ENCODE data around the gene PLA2G4E.

PLA2G4E gene

GRCh38 chr15:41974041-41974440, 46.8 kb downstream of the PLA2G4E start:
- DNase-seq, result no peak

GRCh38 chr15:41972253-41973242, 48.3 kb downstream of the PLA2G4E start, which contains the start of gene EHD4:
TSS of gene EHD4 (minus strand) at chr15:41972557. CDS start at chr15:41972494, 63 bp downstream.
- peak; percentile 90 for DNase-seq

GRCh38 chr15:41971895-41972252, 49.0 kb downstream of the PLA2G4E start:
- no peak for DNase-seq

- DNase-seq, result peak; percentile 51
These were observed 49.5 kb downstream of the PLA2G4E start for GRCh38 chr15:41971089-41971894.

- DNase-seq, result no peak
These were observed 50.4 kb downstream of the PLA2G4E start for GRCh38 chr15:41970456-41970855.

- peak; percentile 16 for DNase-seq
These were observed 50.9 kb downstream of the PLA2G4E start for GRCh38 chr15:41969851-41970431.

GRCh38 chr15:41968701-41969100, 52.1 kb downstream of the PLA2G4E start:
- no peak for DNase-seq

- DNase-seq, result no peak
These were observed 53.2 kb downstream of the PLA2G4E start for GRCh38 chr15:41967506-41968206.

- DNase-seq, result no peak
These were observed 53.8 kb downstream of the PLA2G4E start for GRCh38 chr15:41966920-41967465.

GRCh38 chr15:41966414-41966812, 54.4 kb downstream of the PLA2G4E start:
- DNase-seq, result no peak

- DNase-seq, result no peak
These were observed 55.1 kb downstream of the PLA2G4E start for GRCh38 chr15:41965441-41966413.

GRCh38 chr15:41961595-41962202, 59.1 kb downstream of the PLA2G4E start:
- no peak for DNase-seq

- DNase-seq, result no peak
These were observed 59.8 kb downstream of the PLA2G4E start for GRCh38 chr15:41961001-41961518.

- DNase-seq, result no peak
These were observed 62.8 kb downstream of the PLA2G4E start for GRCh38 chr15:41958002-41958420.

- DNase-seq, result no peak
These were observed 63.6 kb downstream of the PLA2G4E start for GRCh38 chr15:41957021-41957897.

- no peak for DNase-seq
These were observed 64.9 kb downstream of the PLA2G4E start for GRCh38 chr15:41955807-41956525.

- no peak for DNase-seq
These were observed 65.7 kb downstream of the PLA2G4E start for GRCh38 chr15:41955100-41955499.

- DNase-seq, result no peak
These were observed 66.8 kb downstream of the PLA2G4E start for GRCh38 chr15:41954036-41954435.

Data from activated gamma-delta T cell treated with Interleukin-2 at 50 U/mL for 16 hours (primary cell).